Stimulated activated CD8-positive, alpha-beta memory T cell treated with anti-CD3 and anti-CD28 coated beads, Interleukin-2, amount 100 ng/mL, for 48 hours (primary cell): ENCODE measurements around the gene CDCA4.

Experiments used
- DNase-seq, 2 donors: peaks; one replicate each; pipeline ENCODE4 v3.0.0-alpha.2; 2020; ENCODE audit warnings: low read depth in 2 of 2

CDCA4 gene

DNA sequence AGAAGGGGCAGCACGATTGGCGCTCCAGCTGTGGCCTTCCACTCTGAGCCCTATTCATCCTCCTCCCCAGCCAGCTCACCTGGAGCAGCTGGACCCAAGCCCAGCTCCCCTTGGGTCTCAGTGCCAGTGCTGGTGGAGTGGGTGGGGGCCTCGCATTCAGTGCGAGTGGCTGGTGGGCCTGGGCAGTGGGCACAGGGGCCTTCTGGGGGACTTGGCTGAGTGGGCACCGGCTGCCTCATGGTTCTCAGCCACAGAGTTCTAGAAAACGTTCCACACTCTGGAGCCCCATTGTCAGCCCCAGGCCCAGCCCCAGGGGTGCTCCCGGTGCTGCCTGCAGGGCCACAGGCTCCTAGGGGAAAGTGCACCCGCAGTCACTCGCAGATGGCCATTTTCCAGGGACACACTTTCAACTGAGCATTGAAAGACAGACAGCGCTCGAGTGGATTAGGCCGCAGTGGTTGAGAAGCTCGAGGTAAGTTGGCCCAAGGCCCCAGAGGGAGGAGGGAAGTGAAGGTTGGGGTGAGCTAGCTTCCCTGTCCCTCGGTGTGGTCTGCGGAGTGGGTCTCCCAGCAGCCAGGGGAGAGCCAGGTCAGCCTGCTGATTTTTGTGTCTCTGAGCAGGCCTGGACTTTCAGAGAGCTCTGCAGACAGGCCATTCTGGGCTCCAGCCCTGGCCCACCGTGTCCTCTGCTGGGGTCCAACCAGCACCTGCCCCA lies 31.5 kb downstream of the CDCA4 start:
- DNase-seq: no peak

DNA sequence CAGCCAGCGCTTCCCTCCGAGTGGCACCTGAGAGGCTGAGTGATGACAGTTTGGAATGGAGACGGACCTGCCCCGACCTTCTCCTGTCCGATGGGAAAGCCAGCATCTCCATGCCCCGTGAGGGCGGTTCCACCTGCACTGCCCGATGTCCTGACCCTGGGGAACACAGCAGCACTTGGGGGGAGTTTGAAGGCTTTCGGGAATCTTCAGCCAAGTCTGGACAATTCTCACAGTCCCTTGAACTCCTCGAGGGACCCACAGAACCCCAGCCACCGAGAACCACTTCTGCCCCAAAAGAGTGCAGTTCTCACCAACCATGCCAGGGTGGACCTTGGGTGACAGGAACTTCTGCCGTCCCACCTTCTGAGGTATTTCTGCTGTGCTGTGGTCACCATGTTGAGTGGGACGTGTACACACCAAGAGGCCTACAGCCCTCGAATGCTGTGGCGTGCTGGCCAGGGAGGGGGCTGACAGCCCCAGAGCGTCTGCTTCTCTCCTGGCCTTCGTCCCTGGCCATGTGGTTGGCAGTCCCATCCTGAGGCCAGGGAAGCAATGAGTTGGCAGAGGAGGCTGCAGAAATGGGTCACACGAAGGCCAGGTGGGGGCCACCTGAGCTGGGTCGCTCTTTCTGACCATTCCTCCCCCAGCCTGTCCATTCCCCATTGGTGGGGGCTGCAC lies 34.3 kb downstream of the CDCA4 start:
- no peak for DNase-seq

DNA sequence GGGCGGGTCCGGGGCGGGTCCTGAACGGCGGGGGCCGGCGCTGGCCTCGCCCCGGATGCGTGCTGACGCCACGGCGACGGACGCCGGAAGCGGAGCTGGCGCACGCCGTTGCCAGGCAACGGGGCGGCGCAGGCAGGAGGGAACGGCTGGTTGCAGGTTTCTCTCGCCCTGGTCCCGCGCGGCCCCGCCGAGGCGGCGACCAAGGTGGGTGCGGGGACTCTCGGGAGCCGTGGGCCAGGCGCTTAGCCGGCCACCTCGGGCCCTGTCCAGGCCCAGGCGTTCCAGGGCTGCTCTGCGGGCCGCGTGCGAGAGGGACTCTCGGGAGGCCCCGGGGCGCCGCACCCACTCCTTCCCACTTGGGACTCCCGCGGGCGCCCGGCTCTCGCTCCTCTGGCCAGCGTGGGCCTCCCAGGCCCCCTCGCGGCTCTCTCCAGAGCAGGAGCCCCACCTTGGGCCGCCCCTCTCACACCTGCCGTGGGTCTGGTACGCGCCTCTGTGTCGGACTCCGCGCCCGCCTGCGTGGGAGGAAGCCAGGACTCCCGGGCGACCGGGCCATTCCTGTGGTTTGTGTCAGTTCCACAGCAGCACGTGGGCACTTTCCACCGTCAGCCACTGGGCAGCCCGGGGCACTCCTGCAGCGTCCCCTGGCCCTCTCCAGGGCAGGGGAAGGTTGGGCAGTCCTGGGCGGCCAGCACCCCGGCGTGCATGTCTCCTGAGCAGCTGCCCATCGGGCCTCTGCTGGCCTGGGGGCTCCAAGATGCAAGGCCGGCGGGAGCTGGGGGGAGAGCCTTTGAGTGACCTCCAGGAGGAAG lies 35.0 kb downstream of the CDCA4 start, which contains the start of gene CLBA1:
Gene CLBA1, plus strand, starts transcription at position 114 of the 812 bp plus-strand sequence. Its CDS starts 644 bp downstream, at position 758.
- DNase-seq: peak; percentile 81 to 89

- no peak for DNase-seq
Observed at GRCh38 chr14:104984056-104984894, 36.6 kb downstream of the CDCA4 start.

GRCh38 chr14:104983231-104983721 lies 37.6 kb downstream of the CDCA4 start:
- no peak for DNase-seq

DNA sequence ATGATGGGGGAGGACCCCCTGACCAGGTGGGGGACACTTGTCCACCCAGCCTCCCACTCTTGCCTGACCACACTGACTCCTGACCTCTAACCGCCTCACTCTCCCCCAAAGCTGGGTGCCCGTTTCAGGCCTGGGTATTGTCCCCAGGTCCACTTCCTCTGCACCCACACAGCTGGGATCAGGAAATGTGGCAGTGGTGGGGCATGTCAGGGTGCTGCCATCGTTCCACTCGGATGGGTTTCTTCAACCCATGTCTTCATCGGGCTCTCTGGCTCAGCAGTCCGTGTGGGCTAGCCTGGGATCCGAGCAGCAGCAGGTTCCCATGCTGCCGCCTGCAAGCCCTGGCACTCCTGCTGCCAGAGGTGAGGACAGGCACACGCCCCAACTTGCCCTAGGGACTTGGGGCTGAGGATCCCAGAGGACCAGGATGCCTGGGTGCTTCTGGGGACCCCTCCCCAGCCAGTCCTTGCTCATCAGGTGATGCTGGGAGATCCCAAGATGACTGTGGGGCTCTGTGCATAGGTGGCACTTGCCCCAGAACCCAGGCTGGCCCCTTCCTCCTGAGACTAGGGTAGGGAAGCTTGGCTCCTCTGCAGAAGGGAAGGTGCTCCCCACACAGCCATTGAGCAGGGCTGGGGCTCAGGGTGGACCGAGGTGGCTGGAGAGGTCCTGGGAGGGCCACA lies 38.2 kb downstream of the CDCA4 start:
- DNase-seq: no peak

DNA sequence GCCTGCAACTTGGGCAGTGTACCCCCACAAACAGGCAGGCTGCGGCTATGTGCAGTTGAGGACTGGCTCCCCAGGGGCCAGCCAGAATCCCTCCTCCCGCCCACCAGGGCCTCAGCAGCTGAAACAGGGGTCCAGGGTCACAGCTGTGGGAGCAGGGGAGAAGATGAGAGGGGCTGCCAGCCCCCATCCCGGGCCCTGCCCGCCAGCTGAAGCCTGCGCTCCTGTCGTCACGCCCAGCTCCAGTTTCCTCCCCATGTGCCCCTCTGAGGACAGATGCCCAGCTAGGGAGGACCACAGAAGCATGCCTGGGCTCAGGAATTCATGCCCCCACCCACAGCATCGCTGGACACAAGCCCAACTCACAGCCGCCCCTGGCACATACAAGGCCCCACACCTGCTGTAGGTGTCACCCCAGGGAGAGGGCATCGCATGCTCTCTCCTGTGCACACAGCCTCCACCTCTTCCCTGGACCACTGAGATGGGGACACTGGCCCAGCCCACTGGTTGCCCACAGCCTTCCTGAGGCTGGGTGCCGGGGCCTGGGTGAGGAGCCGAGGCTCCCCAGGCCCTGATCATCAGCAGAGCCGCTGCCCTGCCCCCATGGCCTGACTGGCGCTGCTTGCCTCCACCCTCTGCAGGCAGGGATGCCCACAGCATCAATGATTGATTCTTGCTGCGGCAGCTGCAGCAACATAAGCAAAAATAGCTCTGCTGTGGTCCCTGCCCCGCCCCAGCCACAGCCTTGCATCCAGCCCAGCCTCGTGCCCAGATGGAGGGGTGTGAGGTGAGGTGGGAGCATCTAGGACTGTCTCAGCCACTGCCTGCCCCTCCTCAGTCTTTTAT lies 39.0 kb downstream of the CDCA4 start:
- DNase-seq: no peak

DNA sequence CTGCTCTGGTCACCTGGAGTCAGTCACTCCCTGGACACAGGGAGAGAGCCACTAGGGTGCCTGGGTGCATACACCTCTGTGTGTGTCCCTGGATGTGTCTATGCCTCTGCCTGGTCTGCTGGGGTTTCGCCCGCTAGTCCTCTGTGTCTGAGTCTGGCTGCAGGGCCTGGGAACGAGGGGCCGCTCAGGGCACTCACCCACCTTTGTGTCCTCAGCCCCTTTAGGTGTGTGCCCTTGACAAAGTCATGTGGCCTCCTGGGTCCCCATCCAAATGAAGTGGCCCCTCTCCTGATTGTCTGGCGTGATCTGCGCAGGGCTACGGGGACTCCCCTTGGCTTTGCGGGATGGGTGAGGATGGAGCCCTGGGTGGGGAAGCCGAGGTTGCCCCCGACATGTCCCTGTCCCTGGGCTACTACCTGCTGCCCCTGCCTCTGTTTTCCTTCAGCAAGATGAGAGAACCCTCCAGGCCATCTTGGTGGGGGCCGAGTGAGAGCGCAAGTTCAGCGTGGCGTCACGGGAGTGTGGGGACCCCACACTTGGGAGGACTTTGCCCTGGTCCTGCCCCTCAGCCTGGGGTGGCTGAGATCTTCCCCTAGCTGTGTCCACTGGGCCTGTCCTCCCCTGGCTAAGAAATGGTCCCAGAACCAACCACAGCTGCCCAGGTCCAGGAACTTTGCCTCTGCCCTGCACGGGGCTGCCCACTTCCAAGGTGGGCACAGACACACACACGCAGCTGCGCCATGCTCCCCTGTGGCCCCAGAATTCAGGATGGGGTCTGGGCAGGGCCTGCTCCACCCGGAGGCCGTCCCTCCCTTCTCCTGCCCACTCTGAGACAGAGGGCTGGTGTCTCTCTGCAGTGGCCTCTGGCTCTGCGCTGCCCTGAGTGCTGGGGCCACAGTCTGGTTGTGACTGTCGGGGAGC lies 40.0 kb downstream of the CDCA4 start:
- no peak for DNase-seq

GRCh38 chr14:104979758-104980610 lies 40.9 kb downstream of the CDCA4 start:
- DNase-seq: no peak

GRCh38 chr14:104978746-104979691 lies 41.9 kb downstream of the CDCA4 start:
- DNase-seq: no peak

- DNase-seq: peak; percentile 33 to 47
Observed at GRCh38 chr14:104977681-104978653, 42.9 kb downstream of the CDCA4 start, which contains the start of gene AHNAK2. TSS of gene AHNAK2 (minus strand) at chr14:104978374. CDS start at chr14:104978237, 137 bp downstream.

DNA sequence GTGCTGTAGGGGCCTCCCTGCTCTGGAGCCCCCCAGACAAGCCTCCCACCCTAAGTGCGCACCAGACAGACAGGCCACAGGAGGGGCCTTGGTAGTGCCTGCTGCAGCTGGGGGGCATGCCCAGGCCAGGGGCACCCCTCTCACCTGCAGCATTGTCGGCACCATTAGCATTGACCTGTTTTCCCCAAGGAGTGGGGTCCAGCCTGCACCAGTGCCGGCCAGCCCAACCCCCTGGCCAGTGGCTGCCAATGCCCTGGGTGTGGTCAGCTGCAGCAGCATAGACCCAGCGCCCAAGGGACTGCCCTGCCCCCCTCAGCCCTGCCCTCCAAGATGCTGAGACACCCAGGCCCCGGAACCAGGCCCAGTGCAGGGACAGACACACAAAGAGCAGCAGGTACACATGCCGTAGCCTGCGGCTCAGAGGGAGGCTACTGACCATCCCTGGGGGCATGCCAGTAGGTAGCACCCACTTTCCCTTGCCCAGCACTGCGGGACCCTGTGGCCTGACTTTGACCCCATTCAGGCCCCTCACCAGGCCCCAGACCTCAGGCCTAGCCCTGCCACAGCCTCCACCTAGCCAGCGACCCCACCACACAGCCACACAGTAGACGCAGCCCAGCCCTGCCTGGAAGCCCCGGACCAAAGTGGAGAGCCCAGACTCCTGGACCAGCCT lies 43.7 kb downstream of the CDCA4 start:
- DNase-seq: no peak

DNA sequence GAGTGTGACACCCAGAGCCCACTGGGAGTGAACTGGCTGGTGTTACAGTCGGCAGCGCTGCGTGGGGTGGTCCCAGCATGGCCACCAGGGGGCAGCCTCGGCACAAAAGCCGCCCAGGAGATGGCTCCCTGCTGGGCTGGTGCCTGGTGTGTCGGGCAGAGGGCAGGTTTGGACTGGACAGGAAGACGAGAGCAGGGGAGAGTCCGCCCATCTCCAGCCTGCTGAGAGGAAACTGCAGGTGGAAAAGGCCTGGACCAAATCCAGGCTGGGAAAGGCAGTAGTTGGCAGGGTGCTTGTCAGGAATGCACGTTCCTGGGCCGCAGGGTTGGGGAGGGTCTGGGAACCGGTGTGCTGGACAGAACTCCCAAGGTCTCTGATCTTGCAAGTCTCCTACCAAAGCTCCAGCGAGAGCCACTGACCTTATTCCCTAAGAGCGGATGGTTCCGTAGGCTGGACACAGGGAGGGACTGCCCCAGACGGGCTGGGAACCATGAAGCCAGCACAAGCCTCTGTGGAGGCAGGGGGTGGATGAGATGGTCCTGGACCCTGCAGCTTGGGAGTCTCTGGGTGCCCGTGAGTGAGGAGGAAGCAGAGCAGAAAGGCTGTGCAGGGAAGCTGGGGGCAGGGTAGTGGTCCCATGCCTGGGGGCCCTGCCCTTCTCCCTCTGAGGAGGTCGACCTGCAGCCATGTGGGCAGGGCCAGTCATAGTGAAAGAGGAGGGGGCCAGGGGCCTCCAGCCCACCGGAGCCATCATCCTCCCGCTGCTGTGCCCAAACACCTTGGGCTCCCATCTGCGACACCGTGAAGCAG lies 44.5 kb downstream of the CDCA4 start:
- DNase-seq: peak; percentile 80 to 83
